Stimulated activated CD8-positive, alpha-beta memory T cell treated with anti-CD3 and anti-CD28 coated beads, Interleukin-15, amount 100 ng/mL, for 24 hours (primary cell): ENCODE data around the gene TBC1D22A.

ENCODE experiments used
- DNase-seq: peaks from one replicate; pipeline ENCODE4 v3.0.0-alpha.2; 2020; ENCODE audit warnings: low read depth

Gene TBC1D22A

GRCh38 chr22:46887978-46888377, 125.5 kb downstream of the TBC1D22A start:
- no peak for DNase-seq

GRCh38 chr22:46890819-46891218, 128.4 kb downstream of the TBC1D22A start:
- no peak for DNase-seq

- no peak for DNase-seq
Measured at GRCh38 chr22:46891382-46891951, 129.0 kb downstream of the TBC1D22A start.

GRCh38 chr22:46892866-46893265, 130.4 kb downstream of the TBC1D22A start:
- no peak for DNase-seq

- DNase-seq: no peak
Measured at GRCh38 chr22:46893281-46894020, 131.0 kb downstream of the TBC1D22A start.

- no peak for DNase-seq
Measured at GRCh38 chr22:46894081-46894671, 131.7 kb downstream of the TBC1D22A start.

GRCh38 chr22:46894851-46895640, 132.6 kb downstream of the TBC1D22A start:
- DNase-seq: no peak

GRCh38 chr22:46895753-46896152, 133.3 kb downstream of the TBC1D22A start:
- DNase-seq: no peak

- DNase-seq: no peak
Measured at GRCh38 chr22:46896166-46896565, 133.7 kb downstream of the TBC1D22A start.

GRCh38 chr22:46896568-46897245, 134.3 kb downstream of the TBC1D22A start:
- DNase-seq: no peak

GRCh38 chr22:46897246-46897623, 134.8 kb downstream of the TBC1D22A start:
- no peak for DNase-seq

- DNase-seq: no peak
Measured at GRCh38 chr22:46900549-46900948, 138.1 kb downstream of the TBC1D22A start.

- no peak for DNase-seq
Measured at GRCh38 chr22:46902436-46902835, 140.0 kb downstream of the TBC1D22A start.

GRCh38 chr22:46902998-46903916, 140.8 kb downstream of the TBC1D22A start:
- DNase-seq: no peak

GRCh38 chr22:46905415-46905814, 143.0 kb downstream of the TBC1D22A start:
- no peak for DNase-seq

GRCh38 chr22:46905834-46906233, 143.4 kb downstream of the TBC1D22A start:
- DNase-seq: no peak

- no peak for DNase-seq
Measured at GRCh38 chr22:46906326-46907045, 144.0 kb downstream of the TBC1D22A start.

- no peak for DNase-seq
Measured at GRCh38 chr22:46907241-46908215, 145.1 kb downstream of the TBC1D22A start.

GRCh38 chr22:46908641-46909107, 146.2 kb downstream of the TBC1D22A start:
- no peak for DNase-seq
